GM12878 (cell line): ENCODE data around the gene NODAL. TPM values are rescaled to one million over a fixed set of nuclear protein-coding genes. Genes with fewer than 3 reads are reported as not detected.
A peak's percentile ranks its signal among the peaks of the same experiment; 100 is the strongest.

Source experiments
- ATAC-seq: fragments of 200-7000 bp; cut with Tn5 transposase; 3 replicates; pipeline ENCODE4 v1.9.1; 2020; ENCODE audit warnings: mild to moderate bottlenecking, moderate library complexity
- BruUV-seq: library from RNA; stranded (reverse); fragments of 400-500 nt; replicated peaks from 2 replicates; lab custom pipeline; 2021; lab: Mats Ljungman, UMichigan
- CTCF ChIA-PET: fragments of 300-600 bp; sonication (Branson Sonifier 250); formaldehyde crosslinking; extraction: SDS; loops from one replicate; lab custom pipeline; 2021; ENCODE audit warnings: inconsistent platforms; lab: Yijun Ruan, JAX
- POLR2A ChIA-PET: fragments of 350-600 bp; formaldehyde crosslinking; extraction: SDS; loops from one replicate; lab custom pipeline; 2021; ENCODE audit warnings: inconsistent platforms; lab: Charles Lee
- RAD21 ChIA-PET: fragments of 300-600 bp; sonication (Branson Sonifier 250); formaldehyde crosslinking; loops from one replicate; lab custom pipeline; 2023; ENCODE audit warnings: antibody characterized with exemption; ENCODE audit not compliant: unreplicated experiment; lab: Charles Lee
- SMC1A ChIA-PET: fragments of 300-600 bp; sonication (Branson Sonifier 250); formaldehyde crosslinking; loops from one replicate; lab custom pipeline; 2023; ENCODE audit not compliant: unreplicated experiment, uncharacterized antibody; lab: Charles Lee
- DNase-seq: peaks from one replicate; pipeline ENCODE4 v3.0.0-alpha.2; 2011; ENCODE audit warnings: low read depth, low spot score
- FAIRE-seq: peaks from 3 replicates; lab custom pipeline; 2011; peaks lifted over from hg19 to GRCh38; lab: Jason Lieb, UNC
- H2AFZ ChIP-seq: 2 replicates; pipeline ENCODE4 v1.6.0; 2011; ENCODE audit warnings: low read depth, low read length, control low read depth; ENCODE audit not compliant: control insufficient read depth
- H3K27ac ChIP-seq: 2 replicates; pipeline ENCODE4 v1.5.1; 2011; ENCODE audit warnings: control low read depth; ENCODE audit not compliant: control insufficient read depth, insufficient read depth
- H3K27me3 ChIP-seq, 2 experiments: replicated peaks in 1 of 2; 2 replicates each; pipeline versions ENCODE4 v1.6.0 to v1.6.1; 2011; ENCODE audit warnings: low read length in 1 of 2; ENCODE audit not compliant: control insufficient read depth in 2 of 2, insufficient read depth in 2 of 2
- H3K36me3 ChIP-seq, 2 experiments: 2 replicates each; pipeline ENCODE4 v1.5.1; 2011; ENCODE audit warnings: low read length in 1 of 2; ENCODE audit not compliant: control insufficient read depth in 2 of 2, insufficient read depth in 2 of 2
- H3K4me1 ChIP-seq: 2 replicates; pipeline ENCODE4 v1.6.1; 2011; ENCODE audit warnings: mild to moderate bottlenecking, low read length, moderate library complexity, mixed read lengths; ENCODE audit not compliant: control insufficient read depth, insufficient read depth
- H3K4me2 ChIP-seq: 2 replicates; pipeline ENCODE4 v1.6.0; 2011; ENCODE audit warnings: control low read depth; ENCODE audit not compliant: control insufficient read depth, insufficient read depth
- H3K4me3 ChIP-seq: fragments of 200-600 bp; sonication (generic); 2 replicates; pipeline ENCODE4 v1.5.1; 2016
- H3K79me2 ChIP-seq: 2 replicates; pipeline ENCODE4 v1.6.0; 2011; ENCODE audit warnings: low read length; ENCODE audit not compliant: control insufficient read depth, insufficient read depth
- H3K9ac ChIP-seq: 2 replicates; pipeline ENCODE4 v1.8.0; 2011; ENCODE audit warnings: low read length, control low read depth, mixed read lengths; ENCODE audit not compliant: control insufficient read depth, insufficient read depth
- H3K9me3 ChIP-seq: replicated peaks from 3 replicates; pipeline ENCODE4 v1.5.1; 2011; ENCODE audit warnings: mild to moderate bottlenecking, low read length; ENCODE audit not compliant: control insufficient read depth, insufficient read depth
- H4K20me1 ChIP-seq: 2 replicates; pipeline ENCODE4 v1.6.0; 2011; ENCODE audit not compliant: control insufficient read depth, insufficient read depth
- CHD4 ChIP-seq: fragments of 200-600 bp; sonication (generic); IDR thresholded peaks from 2 replicates; pipeline ENCODE4 v1.6.1; 2016; ENCODE audit warnings: mild to moderate bottlenecking
- EP300 ChIP-seq, 2 experiments: fragments of 150-350 bp in 1 of 2; IDR thresholded peaks; 2 replicates each; pipeline ENCODE4 v1.6.1; 2011 to 2012; ENCODE audit warnings: low read depth in 2 of 2, low read length in 2 of 2, borderline replicate concordance in 1 of 2, improper control_type of control experiment in 1 of 2, inconsistent platforms in 1 of 2; ENCODE audit not compliant: control insufficient read depth in 1 of 2
- HDGF ChIP-seq: fragments of 450-650 bp; IDR thresholded peaks from 2 replicates; pipeline ENCODE4 v1.6.1; 2016; ENCODE audit warnings: antibody characterized with exemption
- IKZF1 ChIP-seq: fragments of 450-650 bp; conservative IDR thresholded peaks from 2 replicates; pipeline ENCODE4 v1.6.1; 2017; ENCODE audit warnings: antibody characterized with exemption, mild to moderate bottlenecking
- MEF2A ChIP-seq: IDR thresholded peaks from 2 replicates; pipeline ENCODE4 v1.6.1; 2011; ENCODE audit warnings: low read depth, mild to moderate bottlenecking, low read length, moderate library complexity; ENCODE audit not compliant: insufficient read depth
- MXI1 ChIP-seq: fragments of 150-350 bp; IDR thresholded peaks from 2 replicates; pipeline ENCODE4 v1.6.1; 2011; ENCODE audit warnings: low read depth, mild to moderate bottlenecking, inconsistent platforms, low read length, improper control_type of control experiment
- MYB ChIP-seq: fragments of 150-350 bp; IDR thresholded peaks from 2 replicates; pipeline ENCODE4 v1.6.1; 2014; ENCODE audit warnings: mild to moderate bottlenecking, low read depth, low read length, borderline replicate concordance
- MYC ChIP-seq: IDR thresholded peaks from 2 replicates; pipeline ENCODE4 v1.6.1; 2011; ENCODE audit warnings: mild to moderate bottlenecking, low read length, moderate library complexity, inconsistent platforms; ENCODE audit not compliant: insufficient read depth, insufficient replicate concordance, insufficient read length, severe bottlenecking
- POLR2AphosphoS2 ChIP-seq: IDR thresholded peaks from 2 replicates; pipeline ENCODE4 v1.6.1; 2011; ENCODE audit warnings: low read depth, mild to moderate bottlenecking, low read length, improper control_type of control experiment, moderate library complexity
- SIN3A ChIP-seq: IDR thresholded peaks from 2 replicates; pipeline ENCODE4 v1.6.1; 2012; ENCODE audit warnings: low read depth, low read length, improper control_type of control experiment
- SMARCA5 ChIP-seq: fragments of 450-650 bp; IDR thresholded peaks from 2 replicates; pipeline ENCODE4 v1.6.1; 2017; ENCODE audit warnings: mild to moderate bottlenecking
- TCF12 ChIP-seq: IDR thresholded peaks from 2 replicates; pipeline ENCODE4 v1.6.1; 2011; ENCODE audit warnings: low read depth, mild to moderate bottlenecking, low read length
- WRNIP1 ChIP-seq: IDR thresholded peaks from 2 replicates; pipeline ENCODE4 v1.6.1; 2011; ENCODE audit warnings: low read depth, low read length, improper control_type of control experiment, borderline replicate concordance
- ZBED1 ChIP-seq: IDR thresholded peaks from 2 replicates; pipeline ENCODE4 v1.6.1; 2016; ENCODE audit warnings: borderline replicate concordance
- ZNF622 ChIP-seq: fragments of 450-650 bp; IDR thresholded peaks from 2 replicates; pipeline ENCODE4 v1.6.1; 2017; ENCODE audit warnings: mild to moderate bottlenecking, inconsistent platforms
- WGBS: methylation state at CpG from one replicate; pipeline ENCODE4 v1.1.6; 2016; ENCODE audit warnings: low lambda C conversion rate; ENCODE audit not compliant: insufficient replicate concordance, insufficient coverage; ENCODE audit errors: missing lambda C conversion rate; 5-methylcytosine and 5-hydroxymethylcytosine counted together
- in situ Hi-C: fragments of 300-500 bp; cut with MboI; formaldehyde crosslinking; loops from 9 replicates; pipeline ENCODE4 v1.14.3; 2018; ENCODE audit warnings: mixed read lengths
- intact Hi-C: fragments of 100-400 bp; cut with micrococcal nuclease; formaldehyde crosslinking; loops from one replicate; pipeline ENCODE4 v1.14.2; 2022; ENCODE audit not compliant: unreplicated experiment
- polyA plus RNA-seq, 11 experiments: library from polyadenylated mRNA; depleted of rRNA in 4 of 11; unstranded in 6 of 11; stranded (reverse) in 5 of 11; fragments of >200 nt; fragmentation: Nextera tagmentation in 4 of 11; fragmentation: Illumina TruSeq in 1 of 11; extraction: Ambion mirVana in 4 of 11; extraction: Trizol in 1 of 11; gene quantifications; 1 replicate in 1 of 11; 2 replicates in 10 of 11; pipeline versions ENCODE4 v1.2.1 to v1.2.3, GENCODE V29; 2011 to 2016; ENCODE audit warnings: inconsistent platforms in 2 of 11, missing spikeins in 2 of 11, low read depth in 1 of 11
- total RNA-seq, 4 experiments: library from RNA; depleted of rRNA in 3 of 4; stranded (reverse); fragments of >200 nt in 3 of 4; fragmentation: Illumina TruSeq in 1 of 4; extraction: Trizol in 1 of 4; gene quantifications; 2 replicates each; pipeline versions ENCODE4 v1.2.1 to v1.2.3, GENCODE V29; 2013 to 2021
- TF ChIP-seq, protein P1 (sequence below): fragments of 450-650 bp; IDR thresholded peaks from 2 replicates; pipeline ENCODE4 v1.6.1; 2016; ENCODE audit warnings: mild to moderate bottlenecking

NODAL gene
- total and polyA plus RNA-seq, 10 of the 15 experiments (the other 5 are each of a cell fraction or from before 2014, with no cell fraction given), result not detected

DNA sequence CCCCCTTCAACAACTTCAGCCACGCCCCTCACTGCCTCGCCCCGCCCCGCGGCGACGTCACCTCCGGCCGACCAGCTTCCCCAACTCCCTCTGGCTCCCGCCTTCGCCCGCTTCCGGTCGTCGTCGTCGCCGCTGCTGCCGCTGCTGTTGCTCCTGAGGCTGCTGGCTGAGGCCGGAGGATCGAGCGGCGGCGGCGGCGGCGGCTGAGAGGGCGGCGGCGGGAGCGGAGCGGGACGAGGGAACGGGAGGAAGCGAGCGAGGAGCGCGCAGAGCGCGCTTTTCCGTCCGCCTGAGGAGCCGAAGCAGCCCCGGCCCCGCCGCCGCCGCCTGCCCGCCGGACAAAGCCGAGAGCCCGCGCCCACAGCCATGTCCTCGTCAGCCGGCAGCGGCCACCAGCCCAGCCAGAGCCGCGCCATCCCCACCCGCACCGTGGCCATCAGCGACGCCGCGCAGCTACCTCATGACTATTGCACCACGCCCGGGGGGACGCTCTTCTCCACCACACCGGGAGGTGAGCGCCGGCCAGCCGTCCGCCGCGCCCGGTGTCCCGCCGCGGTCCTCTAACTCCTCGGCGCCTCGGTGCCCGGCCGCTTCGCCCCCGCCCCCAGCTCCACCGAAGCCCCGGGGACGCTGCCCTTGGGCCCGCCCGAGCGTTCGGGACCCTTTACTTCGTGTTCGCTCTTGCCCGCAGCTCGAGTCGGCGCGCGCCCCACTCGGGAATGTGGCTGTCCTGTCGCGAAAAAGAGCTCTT lies 37.3 kb downstream of the NODAL start, which contains the start of gene EIF4EBP2 (continued):
- TF ChIP-seq TCF12 (peak; percentile 36; the same call in 1 of the 2 replicates), WRNIP1 (no peak), POLR2AphosphoS2 (peak; percentile 77), MXI1 (no peak), MYB (no peak), HDGF (peak; percentile 90), EP300 (IDR thresholded peaks at IDR 0.05; ENCODE audit: borderline replicate concordance in 1 of 2, control insufficient read depth in 1 of 2, low read depth in 2 of 2, low read length in 2 of 2) (no peak)
- TF ChIP-seq, all 136 proteins: peak for 30

DNA sequence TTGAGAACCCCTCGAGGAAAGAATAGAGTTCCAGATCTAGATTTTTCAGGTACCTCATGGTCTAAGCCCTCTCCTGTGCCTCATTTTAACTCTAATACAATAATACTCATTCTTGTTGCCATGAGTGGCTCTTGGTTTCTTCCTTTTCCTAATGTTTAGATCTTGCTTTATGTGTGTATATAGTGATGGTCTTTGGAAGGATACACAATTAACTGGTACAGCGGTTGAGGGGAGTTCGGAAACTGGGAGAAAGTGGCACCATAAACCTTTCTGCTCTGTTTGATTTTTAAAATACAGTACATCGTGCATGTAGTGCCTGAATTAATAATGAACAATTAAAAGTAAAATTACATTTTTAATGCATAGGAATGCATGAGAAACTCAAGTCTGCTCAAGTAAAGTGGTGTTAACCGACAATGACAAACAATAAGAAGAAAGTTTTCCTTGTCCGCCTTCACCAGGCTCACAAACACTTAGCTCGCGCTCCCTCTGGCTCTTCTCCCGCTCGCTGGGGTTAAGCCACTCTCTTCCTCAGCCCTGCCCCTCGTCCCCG lies 37.9 kb downstream of the NODAL start:
- H3K27ac ChIP-seq, result peak overlapping the region; percentile 73; the same call in 1 of the 2 replicates
- TF ChIP-seq MYB, result no peak
- TF ChIP-seq SMARCA5, result no peak
- TF ChIP-seq CHD4, result no peak
- TF ChIP-seq ZNF622, result no peak
- TF ChIP-seq MEF2A, result no peak
- TF ChIP-seq SIN3A, result no peak
- 0 out of 2 replicates have a peak, but pooled peaks have one; percentile 12 for TF ChIP-seq ZBED1
- TF ChIP-seq, protein P1, sequence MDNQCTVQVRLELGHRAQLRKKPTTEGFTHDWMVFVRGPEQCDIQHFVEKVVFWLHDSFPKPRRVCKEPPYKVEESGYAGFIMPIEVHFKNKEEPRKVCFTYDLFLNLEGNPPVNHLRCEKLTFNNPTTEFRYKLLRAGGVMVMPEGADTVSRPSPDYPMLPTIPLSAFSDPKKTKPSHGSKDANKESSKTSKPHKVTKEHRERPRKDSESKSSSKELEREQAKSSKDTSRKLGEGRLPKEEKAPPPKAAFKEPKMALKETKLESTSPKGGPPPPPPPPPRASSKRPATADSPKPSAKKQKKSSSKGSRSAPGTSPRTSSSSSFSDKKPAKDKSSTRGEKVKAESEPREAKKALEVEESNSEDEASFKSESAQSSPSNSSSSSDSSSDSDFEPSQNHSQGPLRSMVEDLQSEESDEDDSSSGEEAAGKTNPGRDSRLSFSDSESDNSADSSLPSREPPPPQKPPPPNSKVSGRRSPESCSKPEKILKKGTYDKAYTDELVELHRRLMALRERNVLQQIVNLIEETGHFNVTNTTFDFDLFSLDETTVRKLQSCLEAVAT, result 0 out of 2 replicates have a peak, but pooled peaks have one; percentile 39
- no peak for TF ChIP-seq MYC
- TF ChIP-seq IKZF1, result no peak

More for the DNA sequence above, 37.9 kb downstream of the NODAL start:
- DNase-seq, result no peak
- Histone ChIP-seq H3K27me3 (no peaks in the 10 kb centered on the region), H3K9me3 (no peaks in the 10 kb centered on the region), H3K36me3 (no peaks in the 10 kb centered on the region), H3K4me1 (peaks cover 14% of the 10 kb centered on the region), H4K20me1 (peaks cover 7% of the 10 kb centered on the region; the same call in 1 of the 2 replicates), H3K4me3 (no peak overlapping the region; the same call in 1 of the 2 replicates), H3K9ac (peak overlapping the region; percentile 54; the same call in 1 of the 2 replicates), H3K79me2 (peaks cover 29% of the 10 kb centered on the region), H2AFZ (peak overlapping the region; percentile 94), H3K4me2 (peak overlapping the region; percentile 81)
- ChIA-PET POLR2A (interaction anchor here (1.0 to 1.8 kb wide), 6 partner anchors 73 to 257 kb away, joined by 3 to 9 read pairs (median 4); partner anchors contain the start of genes SAR1A and TYSND1), CTCF (interaction anchor here (1.1 to 4.0 kb wide), 10 partner anchors 11 to 257 kb away, joined by 3 to 22 read pairs (median 6); partner anchors contain the start of genes LRRC20, SAR1A and TYSND1), SMC1A (interaction anchor here (0.6 to 3.9 kb wide), 12 partner anchors 10 to 181 kb away, joined by 3 to 20 read pairs (median 4); no protein-coding TSS in a partner anchor), RAD21 (interaction anchor here (0.8 to 3.3 kb wide), 11 partner anchors 10 to 182 kb away, joined by 3 to 12 read pairs (median 3); no protein-coding TSS in a partner anchor)
- in situ Hi-C loops (no loop called here), intact Hi-C loops (no loop called here)
- 5% methylated on average over 7 of the region's 12 CpGs for WGBS
- ATAC-seq, result no peak
- no TSS peak for BruUV-seq
- peak; percentile 91 for FAIRE-seq
